ENCODE measurements around the gene SLC38A1. TPM values are rescaled to one million over a fixed set of nuclear protein-coding genes. Genes with fewer than 3 reads are reported as not detected.

SLC38A1 gene
- total RNA-seq = 100 to 1,000 TPM in 1 of 2 donors, 10 to 100 TPM in 1; 77.7 to 107 TPM
- 101 TPM for polyA plus RNA-seq (2013, experiment 1 of 2)
- 82.0 TPM for polyA plus RNA-seq (2013, experiment 2 of 2)
- long read RNA-seq, experiment 1, partial matches to known transcripts = 4 of 39 reads
- long read RNA-seq, experiment 1, other reads (novel, unspliced or antisense) = 34 of 39 reads
- long read RNA-seq, experiment 2, full-length matches to known transcripts = 30 of 84 reads
- long read RNA-seq, experiment 2, partial matches to known transcripts = 7 of 84 reads
- long read RNA-seq, experiment 2, other reads (novel, unspliced or antisense) = 47 of 84 reads
- long read RNA-seq, experiment 3, full-length matches to known transcripts = 220 of 359 reads
- long read RNA-seq, experiment 3, partial matches to known transcripts = 21 of 359 reads
- long read RNA-seq, experiment 3, other reads (novel, unspliced or antisense) = 118 of 359 reads
- long read RNA-seq, experiment 4, full-length matches to known transcripts = 19 of 57 reads
- long read RNA-seq, experiment 4, partial matches to known transcripts = 28 of 57 reads
- long read RNA-seq, experiment 4, other reads (novel, unspliced or antisense) = 10 of 57 reads

DNA sequence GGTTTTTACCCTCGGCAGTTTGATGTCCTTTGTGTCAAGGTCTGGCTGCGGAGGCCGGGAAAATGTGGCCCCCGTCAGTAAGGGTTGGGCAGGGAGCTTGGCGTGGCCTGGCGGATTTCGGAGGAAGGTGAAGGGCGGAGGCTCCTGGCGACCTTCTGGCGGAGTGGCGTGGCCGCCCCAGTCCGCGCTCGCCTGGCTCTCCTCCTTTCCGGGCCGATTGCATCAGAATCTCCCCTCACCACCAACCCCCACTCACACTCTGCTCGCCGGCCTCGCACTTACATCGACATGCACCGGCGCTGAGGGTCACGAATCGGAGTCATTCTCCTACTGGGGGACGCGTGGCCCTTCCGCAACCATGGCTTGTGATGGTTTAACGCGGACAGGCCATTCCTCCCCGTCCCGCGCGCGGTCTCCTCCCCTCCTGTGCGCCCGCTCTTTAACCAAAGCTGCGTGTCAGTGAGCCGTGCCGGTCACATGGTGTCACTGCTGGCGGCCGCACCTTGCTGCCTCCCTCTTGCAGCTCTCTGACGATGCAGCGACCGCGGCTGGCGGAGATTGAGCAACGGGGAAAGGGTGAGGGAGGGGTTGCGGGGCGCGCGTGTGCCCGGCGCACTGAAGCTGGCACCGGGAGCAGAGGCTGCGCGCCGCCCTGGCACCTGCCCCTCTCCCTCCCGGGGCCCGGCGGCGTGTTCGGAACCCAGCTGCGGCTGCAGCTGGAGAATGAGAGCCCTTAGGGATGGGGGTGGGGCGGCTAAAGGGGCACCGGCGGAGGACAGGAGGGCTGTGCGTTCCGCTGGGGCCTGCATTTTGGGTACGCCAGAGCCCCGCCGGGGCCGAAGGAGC lies at the start of gene SLC38A1:
SLC38A1 (minus strand) TSS at position 461 of the 846 bp plus-strand sequence. CDS start 29,243 bp downstream, outside the sequence.
- no peak within 1 kb of the TSS for H3K27ac Mint-ChIP-seq
- peak within 1 kb of the TSS; percentile 93 for H3K27ac ChIP-seq (ENCODE audit: low read depth, low read length)
- H3K36me3 Mint-ChIP-seq (ENCODE audit: low read depth) = no peaks in the 10 kb centered on the region
- H3K4me1 Mint-ChIP-seq = peaks cover 29% of the 10 kb centered on the region
- H3K9me3 Mint-ChIP-seq = no peaks in the 10 kb centered on the region
- peaks cover 6% of the 10 kb centered on the region for H3K4me1 ChIP-seq (ENCODE audit: control insufficient read depth, insufficient read depth, low read length)
- H3K36me3 ChIP-seq (ENCODE audit: control insufficient read depth, insufficient read depth, low read length) = no peaks in the 10 kb centered on the region
- peak within 1 kb of the TSS; percentile 95 for H3K4me3 ChIP-seq (ENCODE audit: low read length)
- WGBS, 2 experiments (ENCODE audit: insufficient coverage in 1 of 2, insufficient read length in 1 of 2) = 0% methylated on average over 12 to 73 of the region's 73 CpGs
- no peaks in the 10 kb centered on the region for H3K9me3 ChIP-seq (ENCODE audit: control insufficient read depth, low read length)
- peak; percentile 95 for DNase-seq
- no peaks in the 10 kb centered on the region for H3K27me3 Mint-ChIP-seq (ENCODE audit: insufficient read depth)
- TF ChIP-seq, protein P1, sequence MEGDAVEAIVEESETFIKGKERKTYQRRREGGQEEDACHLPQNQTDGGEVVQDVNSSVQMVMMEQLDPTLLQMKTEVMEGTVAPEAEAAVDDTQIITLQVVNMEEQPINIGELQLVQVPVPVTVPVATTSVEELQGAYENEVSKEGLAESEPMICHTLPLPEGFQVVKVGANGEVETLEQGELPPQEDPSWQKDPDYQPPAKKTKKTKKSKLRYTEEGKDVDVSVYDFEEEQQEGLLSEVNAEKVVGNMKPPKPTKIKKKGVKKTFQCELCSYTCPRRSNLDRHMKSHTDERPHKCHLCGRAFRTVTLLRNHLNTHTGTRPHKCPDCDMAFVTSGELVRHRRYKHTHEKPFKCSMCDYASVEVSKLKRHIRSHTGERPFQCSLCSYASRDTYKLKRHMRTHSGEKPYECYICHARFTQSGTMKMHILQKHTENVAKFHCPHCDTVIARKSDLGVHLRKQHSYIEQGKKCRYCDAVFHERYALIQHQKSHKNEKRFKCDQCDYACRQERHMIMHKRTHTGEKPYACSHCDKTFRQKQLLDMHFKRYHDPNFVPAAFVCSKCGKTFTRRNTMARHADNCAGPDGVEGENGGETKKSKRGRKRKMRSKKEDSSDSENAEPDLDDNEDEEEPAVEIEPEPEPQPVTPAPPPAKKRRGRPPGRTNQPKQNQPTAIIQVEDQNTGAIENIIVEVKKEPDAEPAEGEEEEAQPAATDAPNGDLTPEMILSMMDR (conservative IDR thresholded peaks at IDR 0.05) = no peak
- peak within 1 kb of the TSS; percentile 95 for H3K9ac ChIP-seq (ENCODE audit: extremely low read depth, low read length, poor library complexity, severe bottlenecking)
- no peaks in the 10 kb centered on the region for H3K27me3 ChIP-seq (ENCODE audit: control insufficient read depth, insufficient read depth, low read length, poor library complexity, severe bottlenecking)
- H3K4me3 Mint-ChIP-seq = no peak within 1 kb of the TSS

DNA sequence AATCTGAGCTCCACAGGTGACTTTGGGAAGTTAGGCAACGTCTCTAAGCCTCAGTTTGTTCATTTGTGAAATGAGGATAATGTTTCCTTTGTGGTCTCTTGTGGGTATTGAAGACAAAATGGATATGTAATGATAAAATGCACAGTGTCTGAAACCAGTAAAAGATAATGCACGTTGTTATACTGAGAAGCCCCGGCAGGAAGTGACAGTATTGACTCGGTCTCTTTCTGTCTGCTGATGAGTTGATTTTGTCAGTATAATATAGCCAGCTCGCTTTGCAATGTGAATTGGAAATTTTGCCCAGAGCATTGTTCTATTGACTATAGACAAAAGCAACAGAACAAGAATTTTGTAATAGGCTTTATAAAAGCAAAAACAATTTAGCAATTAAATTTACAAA lies 49.2 kb upstream of the SLC38A1 start:
- no peak for DNase-seq

DNA sequence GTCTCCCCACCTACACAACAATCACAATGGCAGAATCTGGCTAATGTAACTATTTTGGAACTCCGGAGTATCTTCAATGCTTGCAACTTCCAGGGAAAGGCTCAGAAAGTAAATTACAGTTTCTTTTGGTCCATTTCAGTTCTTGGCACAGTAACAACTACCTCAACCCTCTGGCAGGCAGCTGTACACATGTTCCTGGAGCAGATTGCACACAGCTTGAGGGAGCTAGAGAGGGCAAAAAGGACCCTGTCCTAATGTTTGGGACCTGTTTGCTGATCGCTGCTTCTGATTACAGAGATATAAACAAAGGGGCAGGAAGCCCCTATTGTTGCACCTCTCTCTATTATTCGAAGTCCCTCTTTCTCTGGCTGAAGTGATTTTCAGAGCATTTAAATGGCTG lies 35.2 kb upstream of the SLC38A1 start:
- no peaks in the 10 kb centered on the region for H3K36me3 Mint-ChIP-seq (ENCODE audit: low read depth)
- WGBS, 2 experiments (ENCODE audit: insufficient coverage in 1 of 2, insufficient read length in 1 of 2) = 75 to 77% methylated on average over 3 of the region's 3 CpGs
- no peak overlapping the region for H3K9ac ChIP-seq (ENCODE audit: extremely low read depth, low read length, poor library complexity, severe bottlenecking)
- no peak for DNase-seq
- no peaks in the 10 kb centered on the region for H3K27me3 Mint-ChIP-seq (ENCODE audit: insufficient read depth)
- H3K27me3 ChIP-seq (ENCODE audit: control insufficient read depth, insufficient read depth, low read length, poor library complexity, severe bottlenecking) = no peaks in the 10 kb centered on the region
- TF ChIP-seq, protein P1 (conservative IDR thresholded peaks at IDR 0.05) = no peak
- peaks cover 23% of the 10 kb centered on the region for H3K4me1 Mint-ChIP-seq
- H3K9me3 ChIP-seq (ENCODE audit: control insufficient read depth, low read length) = peaks cover 15% of the 10 kb centered on the region
- peaks cover 35% of the 10 kb centered on the region for H3K9me3 Mint-ChIP-seq
- H3K27ac Mint-ChIP-seq = no peak overlapping the region
- H3K4me3 Mint-ChIP-seq = no peak overlapping the region
- H3K4me3 ChIP-seq (ENCODE audit: low read length) = no peak overlapping the region
- H3K27ac ChIP-seq (ENCODE audit: low read depth, low read length) = no peak overlapping the region
- no peaks in the 10 kb centered on the region for H3K4me1 ChIP-seq (ENCODE audit: control insufficient read depth, insufficient read depth, low read length)
- no peaks in the 10 kb centered on the region for H3K36me3 ChIP-seq (ENCODE audit: control insufficient read depth, insufficient read depth, low read length)

More for the DNA sequence above, 49.2 kb upstream of the SLC38A1 start:
- Mint-ChIP-seq H3K4me1 (no peaks in the 10 kb centered on the region), H3K9me3 (peaks cover 9% of the 10 kb centered on the region), H3K36me3 (ENCODE audit: low read depth) (no peaks in the 10 kb centered on the region), H3K4me3 (no peak overlapping the region), H3K27me3 (ENCODE audit: insufficient read depth) (no peaks in the 10 kb centered on the region), H3K27ac (no peak overlapping the region)
- H3K4me3 ChIP-seq (ENCODE audit: low read length) = no peak overlapping the region
- no peaks in the 10 kb centered on the region for H3K36me3 ChIP-seq (ENCODE audit: control insufficient read depth, insufficient read depth, low read length)
- H3K9me3 ChIP-seq (ENCODE audit: control insufficient read depth, low read length) = peaks cover 6% of the 10 kb centered on the region
- H3K4me1 ChIP-seq (ENCODE audit: control insufficient read depth, insufficient read depth, low read length) = no peaks in the 10 kb centered on the region
- WGBS, 2 experiments (ENCODE audit: insufficient coverage in 1 of 2, insufficient read length in 1 of 2) = 86 to 87% methylated on average over 5 of the region's 5 CpGs
- H3K9ac ChIP-seq (ENCODE audit: extremely low read depth, low read length, poor library complexity, severe bottlenecking) = no peak overlapping the region
- no peak overlapping the region for H3K27ac ChIP-seq (ENCODE audit: low read depth, low read length)
- TF ChIP-seq, protein P1 (conservative IDR thresholded peaks at IDR 0.05) = no peak
- no peaks in the 10 kb centered on the region for H3K27me3 ChIP-seq (ENCODE audit: control insufficient read depth, insufficient read depth, low read length, poor library complexity, severe bottlenecking)

Data from endodermal cell (in vitro differentiated cells).